ENCODE results near the gene SAMHD1. TPM values are rescaled to one million over a fixed set of nuclear protein-coding genes. Genes with fewer than 3 reads are reported as not detected.

The SAMHD1 gene
- total and polyA plus RNA-seq, 2 of the 13 experiments (the other 11 are each of a cell fraction or from before 2014, with no cell fraction given), result 16.9 to 43.5 TPM

DNA sequence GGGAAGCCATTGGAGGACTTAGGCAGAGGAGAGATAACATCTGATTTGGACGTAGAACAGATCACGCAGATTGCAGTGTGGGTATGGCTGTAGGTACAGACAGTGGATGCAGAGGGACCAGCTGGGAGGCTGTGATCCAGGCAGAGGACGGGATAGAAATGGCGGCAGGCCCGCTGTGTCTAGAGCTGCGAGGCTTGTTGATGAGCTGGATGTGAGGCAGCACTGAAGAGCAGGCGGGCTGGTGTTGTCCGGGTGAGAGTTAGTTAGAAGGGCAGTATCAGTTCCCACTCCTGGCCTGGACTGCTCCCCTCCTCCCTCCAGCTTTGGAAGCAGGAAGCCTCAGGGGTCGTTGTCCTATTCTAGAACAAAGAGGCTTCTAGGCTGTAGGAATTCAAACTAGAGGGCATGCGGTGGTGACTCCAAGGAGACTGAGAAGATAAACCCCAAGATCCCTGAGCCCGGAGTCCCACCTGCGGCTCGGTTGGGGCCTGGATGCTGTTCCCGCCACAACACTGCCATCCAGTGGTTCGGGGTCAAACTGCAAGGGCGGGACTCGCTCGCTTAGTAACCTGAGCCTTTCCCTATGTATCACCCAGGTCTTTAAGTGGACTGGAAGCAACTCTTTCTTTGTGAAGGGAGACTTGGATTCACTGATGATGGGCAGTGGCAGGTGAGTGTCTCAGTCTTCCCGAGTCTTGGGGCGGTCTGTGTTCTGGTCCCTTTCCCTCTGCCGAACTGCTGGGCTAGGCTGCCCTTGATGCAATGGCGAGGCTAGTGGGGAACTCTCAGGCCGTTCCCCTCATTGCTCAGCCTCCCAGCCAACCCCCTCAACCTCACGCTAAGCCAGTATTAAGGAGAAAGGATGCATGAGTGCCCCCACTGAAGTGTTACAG is 64.4 kb downstream of the SAMHD1 start (continued):
- TF ChIP-seq, protein P1, sequence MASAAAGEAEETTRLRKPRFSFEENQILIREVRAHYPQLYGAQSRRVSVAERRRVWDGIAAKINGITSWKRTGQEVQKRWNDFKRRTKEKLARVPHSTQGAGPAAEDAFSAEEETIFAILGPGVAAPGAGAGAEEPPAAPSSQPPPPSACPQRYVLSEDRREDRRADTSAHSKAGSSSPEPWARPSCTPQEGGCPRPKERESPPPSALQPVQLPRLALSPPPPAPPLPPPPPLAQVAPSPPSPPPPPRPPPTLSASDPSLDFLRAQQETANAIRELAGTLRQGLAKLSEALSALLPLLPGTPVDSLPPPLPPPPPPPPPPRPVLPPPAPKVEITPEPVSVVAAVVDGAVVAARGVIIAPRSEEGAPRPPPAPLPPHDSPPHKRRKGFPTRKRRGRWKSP (CRISPR knock-in tag; IDR thresholded peaks at IDR 0.05), result no peak; the same call in 1 of the 2 replicates
- TF ChIP-seq ZNF33B (CRISPR knock-in tag; IDR thresholded peaks at IDR 0.05) (no peak), ZNF282 (IDR thresholded peaks at IDR 0.05; ENCODE audit: partially characterized antibody) (no peak), ZNF17 (CRISPR knock-in tag; IDR thresholded peaks at IDR 0.05) (no peak), ELF1 (CRISPR knock-in tag; IDR thresholded peaks at IDR 0.05) (no peak; the same call in 1 of the 2 replicates), ZNF549 (CRISPR knock-in tag; IDR thresholded peaks at IDR 0.05) (no peak), DMAP1 (CRISPR knock-in tag; IDR thresholded peaks at IDR 0.05) (peak; percentile 63; the same call in 1 of the 2 replicates), WIZ (CRISPR knock-in tag; IDR thresholded peaks at IDR 0.05) (peak; percentile 91), ZSCAN31 (CRISPR knock-in tag; IDR thresholded peaks at IDR 0.05; ENCODE audit: low read depth) (no peak), ZNF350 (CRISPR knock-in tag; IDR thresholded peaks at IDR 0.05; ENCODE audit: borderline replicate concordance, low read depth) (peak; percentile 83), NFATC3 (CRISPR knock-in tag; IDR thresholded peaks at IDR 0.05) (peak; percentile 51; the same call in 1 of the 2 replicates), FOSL2 (CRISPR knock-in tag; IDR thresholded peaks at IDR 0.05) (peak; percentile 56), ERF (CRISPR knock-in tag; IDR thresholded peaks at IDR 0.05) (peak; percentile 95; the same call in 1 of the 2 replicates), ZNF619 (CRISPR knock-in tag; IDR thresholded peaks at IDR 0.05) (no peak; the same call in 1 of the 2 replicates), CREM (IDR thresholded peaks at IDR 0.05) (no peak), CREM (CRISPR knock-in tag; IDR thresholded peaks at IDR 0.05) (no peak), KLF9 (CRISPR knock-in tag; IDR thresholded peaks at IDR 0.05; ENCODE audit: low read depth) (0 out of 2 replicates have a peak, but pooled peaks have one; percentile 39), HNRNPL (IDR thresholded peaks at IDR 0.05; ENCODE audit: low read depth, low read length) (no peak), ISX (CRISPR knock-in tag; conservative IDR thresholded peaks at IDR 0.05) (no peak), ZNF34 (CRISPR knock-in tag; IDR thresholded peaks at IDR 0.05; ENCODE audit: borderline replicate concordance) (no peak), NFE2L1 (CRISPR knock-in tag; IDR thresholded peaks at IDR 0.05; ENCODE audit: borderline replicate concordance) (no peak; the same call in 1 of the 2 replicates), MAFF (IDR thresholded peaks at IDR 0.05; ENCODE audit: low read depth, low read length) (no peak)
- TF ChIP-seq, protein P2, sequence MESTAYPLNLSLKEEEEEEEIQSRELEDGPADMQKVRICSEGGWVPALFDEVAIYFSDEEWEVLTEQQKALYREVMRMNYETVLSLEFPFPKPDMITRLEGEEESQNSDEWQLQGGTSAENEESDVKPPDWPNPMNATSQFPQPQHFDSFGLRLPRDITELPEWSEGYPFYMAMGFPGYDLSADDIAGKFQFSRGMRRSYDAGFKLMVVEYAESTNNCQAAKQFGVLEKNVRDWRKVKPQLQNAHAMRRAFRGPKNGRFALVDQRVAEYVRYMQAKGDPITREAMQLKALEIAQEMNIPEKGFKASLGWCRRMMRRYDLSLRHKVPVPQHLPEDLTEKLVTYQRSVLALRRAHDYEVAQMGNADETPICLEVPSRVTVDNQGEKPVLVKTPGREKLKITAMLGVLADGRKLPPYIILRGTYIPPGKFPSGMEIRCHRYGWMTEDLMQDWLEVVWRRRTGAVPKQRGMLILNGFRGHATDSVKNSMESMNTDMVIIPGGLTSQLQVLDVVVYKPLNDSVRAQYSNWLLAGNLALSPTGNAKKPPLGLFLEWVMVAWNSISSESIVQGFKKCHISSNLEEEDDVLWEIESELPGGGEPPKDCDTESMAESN (CRISPR knock-in tag; conservative IDR thresholded peaks at IDR 0.05), result peak; percentile 52; the same call in 1 of the 2 replicates
- TF ChIP-seq, protein P3, sequence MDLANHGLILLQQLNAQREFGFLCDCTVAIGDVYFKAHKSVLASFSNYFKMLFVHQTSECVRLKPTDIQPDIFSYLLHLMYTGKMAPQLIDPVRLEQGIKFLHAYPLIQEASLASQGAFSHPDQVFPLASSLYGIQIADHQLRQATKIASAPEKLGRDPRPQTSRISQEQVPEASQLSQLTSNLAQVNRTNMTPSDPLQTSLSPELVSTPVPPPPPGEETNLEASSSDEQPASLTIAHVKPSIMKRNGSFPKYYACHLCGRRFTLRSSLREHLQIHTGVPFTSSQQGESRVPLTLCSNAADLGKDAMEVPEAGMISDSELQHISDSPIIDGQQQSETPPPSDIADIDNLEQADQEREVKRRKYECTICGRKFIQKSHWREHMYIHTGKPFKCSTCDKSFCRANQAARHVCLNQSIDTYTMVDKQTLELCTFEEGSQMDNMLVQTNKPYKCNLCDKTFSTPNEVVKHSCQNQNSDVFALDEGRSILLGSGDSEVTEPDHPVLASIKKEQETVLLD (CRISPR knock-in tag; IDR thresholded peaks at IDR 0.05; ENCODE audit: low read depth), result no peak
